GM23248 (cell line): Measurements from ENCODE around the gene MC3R.

Source experiments
- EZH2 ChIP-seq: fragments of 200-600 bp; sonication (generic); IDR thresholded peaks from 2 replicates; pipeline ENCODE4 v1.6.1; 2018; ENCODE audit warnings: antibody characterized with exemption, mild to moderate bottlenecking; ENCODE audit not compliant: insufficient read depth, poor library complexity, severe bottlenecking
- EZH2phosphoT487 ChIP-seq: fragments of 200-600 bp; sonication (generic); IDR thresholded peaks from 2 replicates; pipeline ENCODE4 v1.6.1; 2018; ENCODE audit warnings: antibody characterized with exemption, moderate library complexity, mild to moderate bottlenecking, low read depth; ENCODE audit not compliant: insufficient read depth

- TF ChIP-seq EZH2 (no peak), EZH2phosphoT487 (no peak)
These were observed 25.2 kb upstream of the MC3R start for GRCh38 chr20:56223352-56223751.
